Stimulated activated CD8-positive, alpha-beta memory T cell treated with anti-CD3 and anti-CD28 coated beads, Interleukin-2, amount 100 ng/mL, for 1 hour (primary cell): ENCODE data around the gene TMEM119.

Experiments used
- DNase-seq, 2 donors: peaks; one replicate each; pipeline ENCODE4 v3.0.0-alpha.2; 2020; ENCODE audit warnings: low read depth in 2 of 2

The TMEM119 gene

DNA sequence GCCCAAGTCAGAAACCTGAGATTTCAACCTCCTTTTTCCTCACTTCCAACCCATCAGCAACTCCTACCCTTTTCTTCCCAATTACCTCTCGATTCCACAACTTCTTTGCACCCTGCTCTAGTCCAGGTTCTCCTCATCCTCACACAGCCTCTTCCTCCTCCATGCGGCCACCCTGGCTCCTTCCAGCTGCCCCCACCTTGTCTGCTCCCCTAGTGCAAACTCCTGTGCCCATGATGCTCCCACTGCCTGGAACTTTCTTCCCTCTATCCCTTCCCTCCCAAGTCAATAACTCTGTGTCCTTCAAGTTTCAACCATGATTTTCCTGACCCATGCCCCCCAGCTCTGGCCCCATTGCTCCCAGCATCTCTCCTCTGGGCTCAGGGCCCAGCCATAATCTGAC lies 18.5 kb upstream of the TMEM119 start:
- no peak for DNase-seq

DNA sequence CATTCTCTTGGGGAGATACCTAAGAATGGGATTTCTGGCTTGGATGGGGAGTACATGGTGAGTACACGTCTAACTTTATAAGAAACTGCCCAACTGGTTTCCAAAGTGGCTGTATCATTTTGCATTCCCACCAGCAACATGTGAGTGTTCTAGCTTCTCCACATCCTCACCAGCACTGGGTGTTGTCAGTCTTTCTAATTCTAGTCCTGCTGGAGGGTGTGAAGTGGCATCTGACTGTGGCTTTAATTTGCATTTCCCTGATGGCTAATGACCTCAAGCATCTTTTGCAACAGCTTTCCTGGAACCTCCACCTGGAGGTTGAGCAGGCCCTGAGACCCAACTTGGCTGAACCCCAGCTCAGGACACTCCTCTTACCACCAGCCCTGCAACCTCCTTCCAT lies 18.0 kb upstream of the TMEM119 start:
- no peak for DNase-seq

DNA sequence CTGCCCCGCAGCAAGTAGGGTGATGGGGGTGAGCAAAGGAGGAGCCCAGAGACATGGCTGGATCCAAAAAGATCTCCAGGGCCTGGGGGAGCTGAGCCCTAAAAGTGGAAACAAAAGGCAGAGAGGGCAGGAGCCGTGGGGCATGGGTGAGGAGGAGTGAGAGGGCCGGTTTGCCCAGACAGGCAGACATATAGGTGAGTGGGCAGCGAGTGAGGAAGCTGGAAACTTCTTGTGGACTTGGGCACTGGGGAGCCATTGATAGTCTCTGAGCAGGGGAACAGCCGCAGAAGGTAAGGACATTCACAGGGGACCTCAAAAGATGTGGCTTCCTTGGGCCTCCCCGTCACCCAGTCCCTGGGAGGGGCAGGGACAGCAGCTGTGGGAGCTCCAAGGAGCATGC lies 16.8 kb upstream of the TMEM119 start:
- no peak for DNase-seq

DNA sequence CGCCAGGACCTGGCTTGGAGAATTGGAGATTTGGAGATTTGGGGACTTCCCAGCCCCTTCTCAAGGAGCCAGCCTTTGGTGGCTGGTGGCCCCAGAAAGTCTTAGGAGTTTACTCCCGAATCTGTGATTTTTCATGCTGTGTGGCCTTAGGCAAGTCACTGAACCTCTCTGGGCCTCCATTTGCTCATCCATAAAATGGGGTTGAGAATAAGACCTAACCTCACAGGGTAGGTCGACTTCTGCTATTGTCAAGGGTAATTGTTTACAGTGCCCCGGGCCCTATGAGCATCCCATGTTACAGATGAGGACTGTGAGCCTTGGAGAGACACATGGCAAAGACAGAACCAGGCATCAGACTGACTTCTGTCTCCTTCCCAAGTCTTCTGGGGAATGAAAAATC lies 16.2 kb upstream of the TMEM119 start:
- DNase-seq, result no peak

DNA sequence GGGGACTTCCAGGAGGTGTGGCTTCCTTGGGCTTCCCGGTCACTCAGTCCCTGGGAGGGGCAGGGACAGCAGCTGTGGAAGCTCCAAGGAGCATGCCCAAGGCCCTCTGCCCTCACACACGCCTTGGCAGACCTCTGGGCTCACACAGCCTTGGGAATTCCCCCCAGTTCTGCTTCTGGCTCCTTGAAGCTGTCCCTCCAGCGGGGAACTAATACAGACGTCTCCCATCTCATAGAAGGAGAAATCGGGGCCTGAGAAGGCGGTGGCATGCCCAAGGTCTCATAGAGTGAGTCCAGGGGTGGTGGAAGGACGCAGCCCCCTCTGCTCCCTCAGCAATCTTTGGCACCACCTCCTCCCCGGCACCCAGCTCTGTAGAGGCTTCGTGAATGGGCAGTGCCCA lies 15.7 kb upstream of the TMEM119 start:
- no peak for DNase-seq

DNA sequence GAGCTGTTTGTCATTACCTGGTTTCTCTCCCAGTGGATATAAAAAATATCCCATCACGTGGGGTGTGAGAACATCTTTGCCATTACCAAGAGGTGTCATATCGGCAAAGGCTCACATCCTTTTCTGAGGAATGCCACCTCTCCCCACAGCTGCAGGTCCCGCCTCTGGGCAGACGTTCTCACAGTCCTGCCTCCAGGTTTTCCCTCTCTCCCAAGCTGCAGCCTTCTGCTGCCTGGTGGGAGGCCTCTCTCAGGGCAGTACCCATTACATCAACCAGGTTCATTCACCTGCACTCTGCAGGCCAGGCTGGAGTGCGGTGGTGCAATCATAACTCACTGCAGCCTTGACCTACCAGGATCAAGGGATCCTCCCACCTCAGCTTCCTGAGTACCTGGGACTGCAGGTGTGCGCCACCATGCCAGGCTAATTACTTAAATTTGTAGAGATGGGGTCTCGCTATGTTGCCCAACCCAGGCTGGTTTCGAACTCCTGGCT lies 15.0 kb upstream of the TMEM119 start:
- no peak for DNase-seq

DNA sequence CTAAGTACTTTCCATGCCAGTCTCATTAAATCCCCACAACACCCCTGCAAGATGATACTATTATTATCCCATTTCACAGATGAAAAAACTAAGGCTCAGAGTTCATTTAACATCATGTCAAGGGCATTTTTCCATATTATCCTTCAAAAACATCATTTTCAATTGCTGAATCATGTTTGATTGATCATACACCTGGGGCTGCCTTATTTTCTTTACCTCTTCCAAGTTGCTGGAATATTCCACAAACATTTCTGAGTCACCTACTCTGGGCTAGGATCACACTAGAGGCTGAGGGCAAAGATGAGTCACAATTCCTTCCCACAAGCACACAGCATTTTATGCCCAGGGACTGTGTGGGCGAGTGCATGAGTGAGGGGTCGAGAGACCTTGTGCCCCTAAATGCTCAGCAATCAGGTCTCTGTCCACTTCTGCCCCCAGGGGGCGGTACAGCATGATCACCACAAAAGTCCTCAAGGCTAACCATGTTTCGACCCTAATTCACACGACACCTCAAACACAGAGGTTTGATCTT lies 14.1 kb upstream of the TMEM119 start:
- DNase-seq, result peak in 1 of 2 donors; percentile 39

DNA sequence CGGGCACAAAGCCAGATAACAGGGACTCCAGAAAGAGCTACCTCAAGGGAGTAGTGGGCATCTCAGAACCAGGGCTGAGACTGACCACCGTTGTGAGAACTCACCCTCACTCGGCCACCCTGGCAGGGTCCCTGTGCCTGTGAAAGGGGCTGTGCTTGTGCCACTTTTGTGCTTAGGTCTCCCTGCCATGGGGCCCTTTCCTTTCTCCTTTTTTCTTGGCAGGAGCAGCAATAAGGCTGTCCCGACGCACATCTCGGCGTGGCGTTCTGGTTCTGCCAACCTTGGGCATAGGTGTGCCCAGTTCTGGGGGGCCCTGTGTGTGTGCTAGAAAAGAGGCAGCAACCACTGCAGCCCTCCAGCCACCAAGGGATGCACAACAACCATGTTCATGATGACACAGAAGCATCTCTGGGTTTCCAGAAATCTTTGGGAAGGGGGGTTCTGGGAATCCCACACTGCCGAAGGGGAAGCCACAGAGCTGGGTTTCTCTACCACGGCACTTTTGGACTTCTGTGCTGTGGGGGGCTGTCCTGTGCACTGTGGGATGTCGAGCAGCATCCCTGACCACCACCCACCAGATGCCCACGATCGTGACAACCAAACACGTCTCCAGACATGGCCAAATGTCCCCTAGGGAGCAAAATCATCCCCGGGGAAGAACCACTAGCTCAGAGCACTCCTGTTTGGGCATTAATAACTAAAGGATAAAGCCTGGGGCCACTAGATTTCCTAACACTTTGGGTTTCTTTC lies 13.1 kb upstream of the TMEM119 start:
- no peak for DNase-seq

DNA sequence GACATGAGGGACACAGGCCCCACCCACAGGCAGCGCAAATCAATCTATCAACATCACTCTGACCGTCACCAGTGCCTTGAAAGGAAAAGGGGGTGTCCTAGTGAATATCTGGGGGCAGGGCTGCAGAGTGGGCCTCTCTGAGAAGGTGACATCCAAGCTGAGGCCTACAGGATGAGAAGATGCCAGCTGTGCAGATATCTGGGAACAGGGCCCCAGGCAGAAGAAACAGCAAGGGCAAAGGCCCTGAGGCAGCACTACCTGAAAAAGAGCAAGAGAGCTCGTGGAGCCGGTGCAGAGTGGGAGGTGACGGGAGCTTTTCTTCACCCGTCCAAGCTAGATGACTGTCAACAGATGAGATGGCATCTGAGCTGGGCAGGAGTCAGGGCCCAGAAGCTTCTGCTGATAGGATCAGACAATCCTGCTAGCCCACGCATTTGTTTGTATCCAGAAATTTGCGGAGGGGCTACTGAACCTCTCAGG lies 12.5 kb upstream of the TMEM119 start:
- DNase-seq, result no peak

DNA sequence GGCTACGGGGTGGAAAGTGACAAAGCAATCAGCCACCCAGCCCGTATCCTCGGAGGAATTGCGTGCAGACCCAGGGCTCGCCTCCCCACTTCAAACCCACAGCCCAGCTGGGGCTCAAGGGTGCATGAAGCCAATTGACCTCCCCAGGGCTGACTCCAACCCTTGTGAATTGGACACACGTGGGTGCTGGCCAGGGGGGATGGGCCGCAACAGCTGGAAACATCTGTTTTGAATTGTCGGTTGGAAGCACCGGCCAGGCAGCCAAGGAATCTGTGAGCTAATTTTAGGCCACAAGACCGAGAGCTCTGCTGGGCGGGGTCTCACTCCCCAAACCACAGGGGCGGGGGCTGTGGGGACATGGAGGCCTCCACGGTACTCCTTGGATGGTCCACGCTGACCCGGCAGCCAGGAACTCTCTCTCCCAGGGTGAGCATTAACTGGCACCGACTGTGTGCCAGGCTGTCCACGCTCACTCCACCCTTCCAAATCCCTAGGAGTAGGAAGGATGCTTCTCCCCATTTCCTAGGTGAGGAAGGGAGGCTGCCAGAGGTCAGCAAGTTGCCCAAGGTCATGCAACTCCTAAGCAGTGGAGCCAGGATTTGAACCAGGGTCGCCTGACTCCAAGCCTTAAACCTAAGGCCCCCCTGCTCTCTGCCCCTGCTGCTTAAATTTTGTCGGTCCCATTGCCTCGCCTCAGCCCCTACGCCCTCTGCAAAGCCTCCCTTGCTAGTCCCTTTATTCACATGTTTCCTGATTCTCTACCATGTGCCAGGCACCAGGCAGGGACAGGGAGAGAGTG lies 11.9 kb upstream of the TMEM119 start:
- no peak for DNase-seq

DNA sequence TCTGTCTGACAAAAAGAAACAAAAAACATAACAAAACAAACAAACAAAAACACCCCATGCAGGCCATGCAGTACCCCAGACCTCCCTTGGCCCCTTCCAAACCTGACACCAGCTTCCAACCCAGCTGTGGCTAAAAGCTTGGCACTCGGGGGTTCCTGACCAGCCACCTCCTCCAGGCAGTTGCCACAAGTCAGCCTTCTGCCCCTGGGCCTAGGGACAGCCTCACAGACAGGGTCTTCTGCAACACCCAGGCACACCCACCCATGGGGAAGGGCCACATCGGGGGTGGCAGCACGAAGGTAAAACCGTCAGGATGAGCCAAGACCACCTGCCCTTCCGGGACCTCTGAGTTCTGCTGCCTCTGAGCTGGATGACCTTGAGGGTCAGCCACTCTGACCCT lies 10.7 kb upstream of the TMEM119 start:
- DNase-seq, result no peak

DNA sequence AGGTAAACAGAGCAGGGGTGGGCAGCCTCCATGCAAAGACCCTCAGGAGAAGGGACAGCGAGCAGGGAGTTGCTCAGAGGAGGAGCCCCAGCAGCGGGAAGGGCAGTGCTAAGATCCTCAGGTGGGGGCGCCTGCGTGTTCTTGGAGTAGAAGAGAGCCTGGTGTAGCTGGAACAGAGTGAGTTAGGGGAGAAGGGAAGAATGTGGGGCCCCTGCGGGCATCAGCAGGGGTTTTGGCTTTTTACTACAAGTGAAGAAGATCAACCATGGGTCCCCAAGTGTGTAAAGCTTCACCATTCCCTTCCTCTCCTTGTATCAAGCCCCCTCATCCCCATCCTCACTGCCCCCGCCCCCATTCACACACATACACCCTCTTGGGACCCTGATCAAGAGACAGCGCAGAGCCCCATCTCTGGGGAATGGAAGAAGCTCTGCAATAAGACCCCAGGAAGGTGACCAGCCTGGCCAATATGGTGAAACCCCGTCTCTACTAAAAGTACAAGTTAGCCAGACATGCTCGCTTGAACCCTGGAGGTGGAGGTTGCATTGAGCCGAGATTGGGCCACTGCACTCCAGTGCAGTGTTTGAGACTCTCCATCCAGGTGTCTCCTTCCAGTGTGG lies 10.2 kb upstream of the TMEM119 start:
- DNase-seq, result no peak

DNA sequence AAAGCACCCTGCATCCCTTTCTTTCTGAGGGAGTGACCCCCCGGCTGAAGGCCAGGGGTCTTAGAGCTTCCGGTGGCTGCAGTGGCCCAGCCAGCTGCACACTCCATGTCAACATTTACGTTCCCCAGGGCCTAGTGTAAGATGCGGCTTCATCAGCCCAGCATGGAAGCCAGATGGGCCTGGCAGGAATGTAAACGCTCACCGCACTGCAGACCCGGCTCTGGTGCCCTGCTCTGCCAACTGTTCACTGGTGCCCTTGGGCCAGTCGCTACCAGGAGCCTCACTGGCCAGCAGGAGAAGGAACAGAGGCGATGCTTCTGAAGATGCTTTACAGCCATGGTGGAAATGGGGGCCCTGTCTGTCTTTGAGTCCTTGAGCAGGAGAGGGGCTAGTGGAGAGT lies 8.6 kb upstream of the TMEM119 start:
- DNase-seq, result no peak

DNA sequence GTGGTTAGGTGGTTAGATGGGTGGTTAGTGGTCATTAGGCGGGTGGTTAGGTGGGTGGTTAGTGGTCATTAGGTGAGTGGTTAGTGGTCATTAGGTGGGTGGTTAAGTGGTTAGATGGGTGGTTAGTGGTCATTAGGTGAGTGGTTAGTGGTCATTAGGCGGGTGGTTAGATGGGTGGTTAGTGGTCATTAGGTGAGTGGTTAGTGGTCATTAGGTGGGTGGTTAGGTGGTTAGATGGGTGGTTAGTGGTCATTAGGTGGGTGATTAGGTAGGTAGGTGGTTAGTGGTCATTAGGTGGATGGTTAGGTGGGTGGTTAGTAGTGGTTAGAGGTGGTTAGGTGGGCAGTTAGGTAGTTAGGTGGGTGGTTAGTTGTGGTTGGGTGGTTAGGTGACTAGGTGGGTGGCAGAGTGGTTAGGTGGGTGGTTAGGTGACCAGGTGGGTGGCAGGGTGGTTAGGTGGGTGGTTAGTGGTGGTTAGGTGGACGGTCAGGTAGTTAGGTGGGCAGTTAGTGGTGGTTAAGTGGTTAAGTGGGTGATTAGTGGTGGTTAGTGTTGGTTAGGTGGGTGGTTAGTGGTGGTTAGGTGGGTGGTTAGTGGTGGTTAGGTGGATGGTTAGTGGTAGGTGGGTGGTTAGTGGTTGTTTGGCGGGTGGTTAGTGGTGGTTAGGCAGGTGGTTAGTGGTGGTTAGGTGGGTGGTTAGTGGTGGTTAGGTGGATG lies 8.0 kb upstream of the TMEM119 start:
- DNase-seq, result no peak

DNA sequence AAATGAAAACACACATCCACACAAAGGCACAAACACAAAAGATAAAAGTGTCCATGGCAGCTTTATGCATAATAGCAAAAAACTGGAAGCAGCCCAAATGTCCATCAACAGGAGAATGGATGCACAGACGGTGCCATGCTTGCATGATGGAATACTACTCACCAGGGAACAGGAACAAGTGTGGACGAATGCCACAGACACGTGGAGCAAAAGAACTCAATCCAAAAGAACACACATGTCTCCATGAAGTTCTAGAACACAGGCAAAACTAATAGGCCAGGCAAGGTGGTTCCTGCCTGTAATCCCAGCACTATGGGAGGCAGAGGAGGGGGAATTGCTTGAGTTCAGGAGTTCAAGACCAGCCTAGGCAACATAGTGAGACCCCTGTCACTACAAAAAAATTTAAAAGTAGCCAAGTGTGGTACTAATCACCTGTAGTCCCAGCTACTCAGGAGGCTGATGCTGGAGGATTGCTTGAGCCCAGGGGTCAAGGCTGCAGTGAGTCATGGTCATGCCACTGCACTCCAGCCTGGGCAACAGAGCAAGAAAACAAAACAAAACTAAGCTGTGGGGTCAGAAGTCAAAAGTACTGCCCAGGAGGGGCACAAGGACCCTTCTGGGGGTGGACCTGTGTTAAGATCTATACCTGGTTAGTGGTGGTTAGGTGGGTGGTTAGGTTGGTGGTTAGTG lies 7.3 kb upstream of the TMEM119 start:
- no peak for DNase-seq

DNA sequence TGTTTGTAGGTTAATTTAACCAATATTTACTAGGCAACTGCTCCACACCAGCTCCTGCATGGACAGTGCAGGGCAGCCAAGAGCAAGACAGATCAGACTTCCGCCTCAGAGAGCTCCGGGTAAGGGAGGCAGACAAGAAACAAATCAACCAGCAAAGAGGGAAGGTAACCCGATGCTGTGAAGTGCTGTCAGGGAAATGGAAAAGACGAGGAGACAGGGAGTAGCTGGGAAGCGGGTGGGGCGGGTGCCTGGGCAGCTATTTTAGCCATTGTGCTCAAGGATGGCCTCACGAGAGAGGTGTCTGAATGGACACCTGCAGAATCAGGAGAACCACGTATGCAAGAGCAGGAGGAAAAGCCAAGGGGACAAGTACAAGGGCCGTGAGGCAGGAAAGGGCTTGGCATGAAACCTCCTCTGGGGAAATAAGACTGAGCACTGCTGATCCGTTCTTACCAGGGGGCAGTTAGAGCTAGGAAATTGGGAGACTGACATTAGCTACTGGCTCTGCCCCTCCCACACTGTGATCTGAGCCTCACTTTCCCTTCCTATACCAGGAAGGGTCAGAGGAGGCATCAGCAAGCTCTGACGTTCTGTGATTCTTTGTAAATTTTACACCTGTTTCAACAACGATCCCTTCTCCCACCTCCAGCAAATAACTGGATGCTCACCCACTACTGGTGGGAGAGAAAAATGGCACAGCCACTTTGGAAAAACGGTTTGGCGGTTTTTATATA lies 6.5 kb upstream of the TMEM119 start:
- DNase-seq, result no peak

DNA sequence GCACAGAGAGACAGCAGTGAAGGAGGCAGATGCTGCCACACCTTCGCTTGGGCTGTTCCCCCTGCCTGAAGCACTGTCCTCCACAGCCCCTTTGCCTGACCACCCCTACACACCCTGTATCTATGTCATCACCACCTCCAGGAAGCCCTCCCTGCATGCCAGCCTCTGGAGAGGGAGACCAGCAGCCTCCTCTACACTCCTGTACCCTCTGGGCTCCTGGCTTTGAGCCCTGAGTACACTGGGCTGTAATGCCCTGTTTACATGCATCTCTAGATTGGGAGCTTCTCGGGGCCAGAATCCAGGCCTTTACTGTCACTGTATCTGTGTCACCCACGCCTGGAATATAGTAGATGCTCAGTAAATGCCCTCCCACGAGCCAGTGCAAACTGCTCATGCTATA lies 5.9 kb upstream of the TMEM119 start:
- DNase-seq, result no peak

DNA sequence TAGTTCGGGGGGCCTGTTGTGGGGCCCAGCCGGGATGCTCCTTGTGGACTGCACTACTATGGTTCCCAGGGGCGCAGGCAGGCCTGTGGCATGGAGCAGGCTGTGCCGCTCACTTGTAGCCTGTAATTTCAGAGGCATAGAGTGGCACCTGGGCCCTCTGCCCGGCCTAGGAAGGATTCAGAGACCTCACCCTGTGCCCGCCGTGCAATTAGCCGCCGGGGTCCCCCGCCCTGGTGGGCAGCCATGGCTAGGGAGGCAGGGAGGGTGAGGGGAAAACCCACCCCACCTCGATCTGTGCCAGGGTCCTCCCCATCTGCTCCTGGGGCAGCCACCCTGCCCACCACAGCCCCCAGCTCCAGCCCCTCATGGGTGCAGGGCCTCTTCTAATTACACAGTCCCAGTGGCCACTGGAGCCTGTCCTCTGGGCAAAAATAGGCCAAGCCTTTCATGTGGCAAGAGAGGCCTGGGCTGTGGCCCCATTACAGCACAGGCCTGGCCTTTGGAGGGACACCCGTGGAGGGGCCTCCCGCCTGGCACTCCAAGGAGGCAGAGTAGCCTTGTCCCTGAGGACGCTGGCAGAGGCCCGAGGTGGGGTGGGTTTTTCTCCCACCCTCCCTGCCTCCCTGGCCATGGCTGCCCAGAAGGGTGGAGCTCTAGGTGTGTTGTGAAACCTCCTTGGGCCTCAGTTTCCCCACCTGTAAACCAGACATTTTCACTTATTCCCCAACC lies 5.3 kb upstream of the TMEM119 start:
- no peak for DNase-seq

DNA sequence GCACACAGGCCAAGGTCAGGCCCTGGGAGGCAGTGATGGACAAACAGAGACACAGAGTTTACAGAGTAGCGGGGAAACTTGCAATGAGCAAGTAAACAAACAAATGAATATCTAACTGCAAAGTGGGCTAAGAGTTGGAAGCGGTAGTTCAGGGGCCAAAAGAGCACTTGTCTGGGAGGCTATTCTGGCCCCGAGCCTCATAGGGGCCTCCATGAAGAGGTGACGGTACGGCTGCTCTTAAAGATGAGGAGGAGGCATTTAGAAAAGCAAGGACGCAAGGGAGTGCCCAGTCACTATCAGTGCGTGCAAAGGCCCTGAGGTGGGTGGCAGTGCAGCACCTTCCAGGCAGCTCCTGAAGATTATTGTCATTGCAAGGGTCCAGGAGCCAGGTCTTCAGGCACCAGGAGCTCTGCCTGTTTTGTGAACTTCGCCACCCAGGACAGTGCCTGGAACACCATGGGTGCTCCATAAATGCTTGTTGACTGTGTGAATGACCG lies 4.4 kb upstream of the TMEM119 start:
- no peak for DNase-seq

DNA sequence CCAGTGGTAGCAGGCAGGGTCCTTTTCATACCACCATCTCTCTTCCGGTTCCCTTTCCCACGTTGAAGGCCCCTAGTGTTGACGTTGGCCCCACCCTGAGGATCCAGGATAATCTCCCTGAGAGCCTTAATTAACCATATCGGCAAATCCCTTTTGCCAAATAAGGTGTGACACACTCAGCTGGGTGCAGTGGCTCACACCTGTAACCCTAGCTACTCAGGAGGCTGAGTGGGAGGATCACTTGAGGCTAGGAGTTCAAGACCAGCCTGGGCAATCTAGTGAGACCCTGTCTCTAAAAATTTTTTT lies 2.8 kb upstream of the TMEM119 start:
- no peak for DNase-seq
